Pulmonary artery endothelial cell (primary cell): ENCODE results near the gene PKLR. TPM values are rescaled to one million over a fixed set of nuclear protein-coding genes. Genes with fewer than 3 reads are reported as not detected.
"Not testable (repeated sequence)": the region's sequence is repeated elsewhere in the genome, so short reads cannot be mapped to it uniquely, and the experiment has no call there.

Experiments used
- DNase-seq: peaks from one replicate; pipeline ENCODE4 v3.0.0-alpha.2; 2011; ENCODE audit warnings: low read depth, low spot score
- total RNA-seq: library from RNA; depleted of rRNA; stranded (reverse); fragments of >200 nt; gene quantifications from 2 replicates; pipeline ENCODE4 v1.2.3, GENCODE V29; 2014

Gene PKLR
- total RNA-seq = not detected in 2 replicates

- no peak for DNase-seq
These were observed at the start of gene PKLR for GRCh38 chr1:155301342-155301841. Gene PKLR, minus strand, starts transcription at chr1:155301438. Its CDS starts 43 bp downstream, at chr1:155301395.

- DNase-seq = no peak
These were observed 41.6 kb upstream of the PKLR start for GRCh38 chr1:155342842-155343241.

- no peak for DNase-seq
These were observed 38.4 kb upstream of the PKLR start for GRCh38 chr1:155339515-155340097.

GRCh38 chr1:155334962-155335361 is 33.7 kb upstream of the PKLR start:
- no peak for DNase-seq

- no peak for DNase-seq
These were observed 28.9 kb upstream of the PKLR start for GRCh38 chr1:155329980-155330598.

GRCh38 chr1:155328856-155329255 is 27.6 kb upstream of the PKLR start:
- DNase-seq = not testable (repeated sequence)

GRCh38 chr1:155327981-155328380 is 26.7 kb upstream of the PKLR start:
- no peak for DNase-seq

- DNase-seq = no peak
These were observed 25.4 kb upstream of the PKLR start for GRCh38 chr1:155326631-155327037.

GRCh38 chr1:155326020-155326526 is 24.8 kb upstream of the PKLR start:
- DNase-seq = no peak

GRCh38 chr1:155325603-155325893 is 24.3 kb upstream of the PKLR start:
- DNase-seq = no peak

- DNase-seq = no peak
These were observed 23.7 kb upstream of the PKLR start for GRCh38 chr1:155324717-155325602.

- DNase-seq = peak; percentile 79
These were observed 22.9 kb upstream of the PKLR start for GRCh38 chr1:155324037-155324716.

- no peak for DNase-seq
These were observed 22.4 kb upstream of the PKLR start for GRCh38 chr1:155323729-155324036.

GRCh38 chr1:155322953-155323728 is 21.9 kb upstream of the PKLR start:
- peak; percentile 78 for DNase-seq

GRCh38 chr1:155322571-155322952 is 21.3 kb upstream of the PKLR start:
- DNase-seq = no peak

- DNase-seq = no peak
These were observed 20.6 kb upstream of the PKLR start for GRCh38 chr1:155321639-155322503.

GRCh38 chr1:155320661-155321617 is 19.7 kb upstream of the PKLR start, which contains the start of gene RUSC1:
Gene RUSC1, plus strand, starts transcription at chr1:155320894. Its CDS starts 880 bp downstream, at chr1:155321774.
- DNase-seq = no peak

- DNase-seq = no peak
These were observed 19.0 kb upstream of the PKLR start for GRCh38 chr1:155320252-155320651.

GRCh38 chr1:155319536-155319935 is 18.3 kb upstream of the PKLR start:
- DNase-seq = no peak
